Measurements from ENCODE around the gene HNRNPUL2.
"Not testable (repeated sequence)": the region's sequence is repeated elsewhere in the genome, so short reads cannot be mapped to it uniquely, and the experiment has no call there.

Gene HNRNPUL2

DNA sequence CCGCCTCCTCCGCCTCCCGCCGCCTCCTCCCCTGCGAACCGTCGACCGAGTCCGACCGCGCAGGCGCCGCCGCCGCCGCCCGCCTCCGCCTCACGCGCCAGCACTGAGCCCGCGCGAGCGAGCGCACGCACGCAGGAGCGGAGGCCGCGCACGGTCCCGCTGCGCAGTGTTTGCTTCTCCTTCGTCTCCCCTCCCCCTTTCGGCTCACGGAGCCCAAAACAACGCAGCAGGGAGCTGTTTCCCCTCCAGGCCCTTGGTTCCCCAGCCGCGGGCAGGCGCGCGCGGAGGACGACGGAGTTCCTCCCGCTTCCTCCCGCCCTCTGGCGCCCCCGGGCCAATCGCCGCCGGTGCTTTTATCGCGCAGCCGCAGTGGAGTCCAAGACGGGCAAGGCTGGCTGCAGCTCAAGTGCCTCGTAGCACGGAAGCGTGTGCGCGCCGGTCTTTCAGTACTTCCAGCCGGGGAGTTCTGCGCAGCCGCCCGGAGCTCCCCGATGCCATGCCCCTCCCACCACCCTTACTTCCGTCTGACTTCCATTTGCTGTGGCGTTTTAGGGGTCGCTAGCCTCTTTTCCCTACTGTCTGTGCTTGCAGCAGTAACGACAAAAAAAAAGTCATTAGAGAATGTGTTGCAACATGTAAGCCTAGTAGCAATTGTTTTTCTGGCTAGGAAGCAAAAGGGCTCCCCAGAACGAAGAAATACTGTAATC is at the start of gene HNRNPUL2:
Gene HNRNPUL2 (minus strand): TSS at position 293 of the 707 bp plus-strand sequence. CDS start 301 bp downstream, outside the sequence.
- peak; percentile 93 to 98 (median 96) for DNase-seq

- no peak for DNase-seq
These were observed 48.4 kb upstream of the HNRNPUL2 start for GRCh38 chr11:62775646-62776045.

- DNase-seq = no peak
These were observed 47.1 kb upstream of the HNRNPUL2 start for GRCh38 chr11:62774407-62774806.

DNA sequence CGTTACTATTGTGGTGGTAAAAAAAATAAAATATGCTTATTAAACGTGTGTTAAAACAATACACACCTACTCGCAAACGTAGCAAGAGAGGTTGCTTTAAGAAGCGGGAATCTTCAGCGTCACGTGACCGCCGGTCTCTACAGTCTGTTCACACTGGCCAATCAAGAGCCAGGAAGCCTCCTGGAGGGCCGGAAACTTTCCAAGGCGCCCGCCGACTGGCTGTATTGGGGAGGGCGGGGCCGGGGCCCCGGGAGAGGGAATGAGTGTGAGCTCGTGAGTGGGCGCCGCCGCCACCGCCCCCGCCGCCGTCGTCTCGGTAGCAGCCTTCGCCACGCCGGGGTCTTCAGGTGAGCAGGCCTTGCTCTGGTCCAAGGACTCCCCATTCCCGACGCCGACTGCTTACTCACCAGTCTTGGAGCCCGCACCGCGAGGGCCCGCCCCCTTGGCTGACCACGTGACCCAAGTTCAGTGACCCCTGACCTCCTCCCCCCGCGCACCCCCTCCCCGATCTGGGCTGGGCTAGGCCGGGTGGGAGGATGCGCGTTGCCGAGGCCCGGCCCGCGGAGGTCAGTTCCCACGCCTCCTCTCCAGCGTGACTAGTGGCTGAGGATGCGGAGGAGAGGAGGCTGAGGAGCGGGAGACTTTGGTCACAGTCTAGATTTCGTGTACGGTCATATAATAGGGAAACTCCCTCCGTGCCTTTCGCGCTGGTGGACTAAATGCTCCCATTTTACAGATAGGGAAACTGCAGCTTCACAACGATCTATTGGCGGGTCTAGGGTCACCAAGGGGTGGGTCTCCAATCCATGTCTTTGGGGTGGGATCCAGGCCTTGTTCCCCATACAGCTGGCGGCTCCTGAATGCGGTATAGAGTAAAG is 44.1 kb upstream of the HNRNPUL2 start, which contains the start of gene TAF6L:
Gene TAF6L (plus strand): TSS at position 253 of the 878 bp plus-strand sequence. CDS start 4,388 bp downstream, outside the sequence.
- DNase-seq = peak; percentile 78 to 85 (median 83)

DNA sequence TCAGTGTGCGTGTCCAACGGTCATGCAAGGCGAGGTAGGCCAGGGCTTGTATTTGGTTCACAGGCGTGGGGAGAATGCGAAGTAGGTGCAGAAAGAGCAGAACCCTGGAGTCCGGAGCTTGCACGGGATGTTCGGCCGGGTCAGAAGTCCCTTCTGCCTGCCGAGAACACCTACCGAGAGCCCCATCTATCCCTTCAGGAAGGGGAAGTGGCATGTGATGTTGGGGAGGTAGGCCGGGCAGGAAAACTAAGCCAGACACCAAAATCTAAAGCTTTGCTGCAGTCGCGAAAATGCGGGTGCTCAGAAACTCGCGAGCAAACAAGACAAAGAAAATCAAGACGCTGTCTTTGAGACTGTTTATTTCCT is 43.5 kb upstream of the HNRNPUL2 start:
- no peak for DNase-seq

GRCh38 chr11:62760867-62761227 is 33.6 kb upstream of the HNRNPUL2 start:
- DNase-seq = not testable (repeated sequence)

GRCh38 chr11:62757846-62758788 is 30.9 kb upstream of the HNRNPUL2 start:
- DNase-seq = no peak

DNA sequence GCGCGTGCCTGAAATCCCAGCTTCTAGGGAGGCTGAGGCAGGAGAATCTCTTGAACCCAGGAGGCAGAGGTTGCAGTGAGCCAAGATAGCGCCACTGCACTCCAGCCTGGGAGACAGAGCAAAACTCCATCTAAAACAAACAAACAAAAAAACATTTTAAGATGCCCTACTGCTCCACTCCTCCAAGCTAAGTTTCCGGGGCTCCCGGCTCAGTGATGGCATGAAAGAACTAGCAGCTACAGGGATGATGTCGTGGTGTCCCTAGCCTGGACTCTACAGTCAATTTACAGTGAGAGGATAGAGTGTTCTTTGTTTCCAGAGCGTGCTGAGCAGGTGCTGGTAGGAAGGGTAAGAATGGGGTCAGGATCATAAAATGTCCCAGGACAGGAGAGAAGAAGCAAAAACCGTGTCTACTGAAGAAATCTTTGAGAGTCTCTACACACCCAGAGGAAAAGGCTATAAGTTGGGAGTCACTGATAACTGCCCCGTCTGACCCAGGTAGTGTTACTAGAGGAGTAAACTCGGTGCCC is 27.9 kb upstream of the HNRNPUL2 start:
- no peak for DNase-seq

DNA sequence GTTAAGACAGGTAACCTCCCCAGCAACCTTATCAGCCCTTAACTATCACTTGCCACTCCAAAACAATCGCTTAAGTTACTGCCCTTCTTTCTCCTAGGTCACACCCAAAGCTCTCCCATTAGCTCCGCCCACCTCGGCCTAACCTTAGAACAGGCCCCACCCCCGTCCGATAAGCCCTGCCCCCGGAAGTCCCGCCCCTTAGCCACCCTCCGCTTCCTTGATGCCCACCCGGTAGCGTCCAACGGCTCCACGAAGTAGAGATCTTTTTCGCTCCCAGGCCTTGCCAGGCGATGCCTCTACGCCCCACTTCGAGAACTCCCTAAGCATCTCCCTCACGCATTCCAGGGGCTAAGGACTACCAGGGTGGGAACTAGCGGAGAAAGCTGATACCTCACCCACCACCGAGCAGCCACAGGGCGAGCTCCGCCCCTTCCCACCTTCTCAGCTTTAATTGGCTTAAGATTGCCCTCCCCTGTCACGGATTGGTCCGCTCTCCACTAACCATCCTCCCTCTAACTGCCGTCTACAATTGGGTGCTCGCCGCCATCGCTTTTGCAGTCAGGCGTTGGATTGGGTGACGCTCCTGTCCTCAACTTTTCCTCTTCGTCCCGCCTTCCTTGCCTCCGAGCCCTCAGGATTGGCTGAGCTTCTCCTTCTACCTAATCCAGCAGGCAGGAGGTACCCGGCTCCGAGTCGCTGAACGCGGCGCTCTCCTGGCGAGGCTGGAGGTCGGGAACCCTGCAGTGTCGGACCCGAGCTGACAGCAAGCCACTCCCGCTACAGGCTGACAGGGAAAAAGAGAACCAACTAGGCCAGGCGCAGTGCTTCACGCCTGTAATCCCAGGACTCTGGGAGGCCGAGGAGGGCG is 26.7 kb upstream of the HNRNPUL2 start, which contains the start of gene ZBTB3:
Gene ZBTB3 (minus strand): TSS at position 425 of the 868 bp plus-strand sequence. CDS start 496 bp downstream, outside the sequence.
- DNase-seq = peak; percentile 88 to 94 (median 92)

DNA sequence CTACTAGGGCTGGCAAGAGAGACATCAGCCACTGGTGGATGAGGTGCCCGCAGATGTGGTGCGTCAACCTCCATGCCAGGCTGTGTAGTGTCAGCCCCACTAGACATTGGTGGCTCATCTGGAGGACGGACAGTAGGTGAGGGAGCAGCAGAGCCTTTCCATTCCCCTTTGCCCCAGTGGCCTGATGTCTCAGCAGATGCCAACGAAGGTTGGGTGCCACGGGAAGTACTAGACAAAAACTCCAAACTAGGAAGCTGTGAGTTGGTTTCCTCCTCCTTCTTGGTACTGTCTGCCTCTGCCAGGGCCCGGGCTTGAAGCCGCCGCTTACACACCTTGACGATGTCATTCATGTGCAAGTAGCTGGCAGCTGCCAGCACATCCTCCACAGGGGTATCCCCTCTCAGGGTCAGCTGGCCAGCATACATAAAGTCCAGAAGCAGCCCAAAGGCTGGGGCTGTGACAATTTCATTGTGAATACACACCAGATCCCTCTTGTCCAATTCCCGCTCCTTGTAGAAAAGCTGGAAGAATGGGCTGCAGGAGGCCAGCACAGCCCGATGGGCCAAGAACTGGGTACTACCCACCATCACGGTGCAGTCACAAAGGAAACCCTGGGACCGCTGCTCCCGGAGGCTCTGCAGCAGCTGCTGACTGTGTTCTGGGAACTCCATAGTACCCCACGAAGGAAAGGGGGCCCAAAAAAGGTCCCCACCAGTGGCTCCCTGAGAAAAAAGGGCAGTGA is 25.9 kb upstream of the HNRNPUL2 start:
- DNase-seq = no peak

DNA sequence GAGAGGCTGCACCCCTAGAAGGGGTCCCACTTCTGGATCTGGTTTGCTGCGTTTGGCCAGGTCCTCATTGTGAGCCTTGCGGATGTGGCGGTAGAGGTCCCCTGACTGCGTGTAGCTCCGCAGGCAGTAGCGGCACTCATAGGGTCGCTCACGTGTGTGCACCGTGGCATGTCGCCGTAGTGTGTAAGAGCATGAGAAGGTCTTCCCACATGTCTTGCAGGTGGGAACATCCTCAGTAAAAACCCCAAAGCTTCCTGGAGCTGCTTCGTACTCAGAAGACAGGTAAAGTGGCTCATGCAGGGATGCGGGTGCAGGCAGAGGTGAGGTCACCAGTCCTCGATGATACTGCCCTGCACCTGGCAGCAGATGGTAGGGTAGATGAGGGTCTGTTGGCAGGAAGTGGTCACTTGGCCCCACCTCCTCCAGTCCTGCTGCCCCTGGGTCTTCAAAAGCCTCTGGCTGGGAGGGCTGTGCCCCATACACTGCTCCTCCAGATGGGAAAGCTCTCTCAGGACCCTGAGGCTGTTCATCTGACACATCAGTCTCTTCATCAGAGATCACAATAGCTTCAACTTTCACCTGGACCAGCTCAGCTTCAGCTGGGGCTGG is 25.0 kb upstream of the HNRNPUL2 start:
- no peak for DNase-seq

GRCh38 chr11:62749931-62750330 is 22.7 kb upstream of the HNRNPUL2 start:
- not testable (repeated sequence) for DNase-seq

GRCh38 chr11:62747475-62748160 is 20.4 kb upstream of the HNRNPUL2 start:
- no peak for DNase-seq

- DNase-seq = no peak
These were observed 9.9 kb upstream of the HNRNPUL2 start for GRCh38 chr11:62737196-62737595.

- DNase-seq = no peak
These were observed 5.6 kb upstream of the HNRNPUL2 start for GRCh38 chr11:62732830-62733229.

GRCh38 chr11:62730076-62730475 is 2.8 kb upstream of the HNRNPUL2 start:
- DNase-seq = not testable (repeated sequence)

GRCh38 chr11:62728171-62728988 is 1.1 kb upstream of the HNRNPUL2 start, which contains the start of gene TTC9C:
TSS of gene TTC9C (plus strand) at chr11:62728486. CDS start at chr11:62728849, 363 bp downstream.
- DNase-seq = peak; percentile 58 to 79 (median 70)

DNA sequence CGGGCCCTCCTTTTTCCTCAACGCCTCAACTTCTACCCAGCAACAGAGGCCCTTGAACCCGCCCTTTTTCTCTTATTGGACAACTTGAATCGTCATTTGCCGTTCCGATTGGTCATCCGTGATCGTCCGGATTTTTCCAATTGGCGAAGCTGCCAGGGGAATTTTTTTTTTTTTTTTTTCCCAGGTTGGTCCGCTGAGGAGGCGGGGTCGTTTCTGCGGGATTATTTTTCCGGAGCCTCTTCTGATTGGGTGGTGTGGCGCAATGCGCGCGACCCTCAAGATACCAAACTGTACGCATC is 564 bp upstream of the HNRNPUL2 start:
- DNase-seq = peak in 3 of 4 experiments; percentile 38 to 68 (median 65)

DNA sequence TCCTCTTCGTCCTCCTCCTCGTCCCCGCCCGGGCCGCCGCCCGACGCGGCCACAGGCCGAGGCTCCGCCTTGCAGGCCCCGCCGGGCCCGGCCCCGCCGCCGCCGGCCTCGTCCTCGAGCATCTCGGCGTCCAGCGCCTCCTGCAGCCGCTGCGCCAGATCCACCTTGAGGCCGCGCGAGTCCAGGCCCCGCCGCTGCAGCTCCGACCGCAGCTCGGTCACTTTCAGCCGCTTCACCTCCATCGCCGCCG is 417 bp downstream of the HNRNPUL2 start:
- DNase-seq = peak in 1 of 4 experiments; percentile 46

Data from activated naive CD4-positive, alpha-beta T cell (primary cell).